H1 (cell line): ENCODE measurements around the gene FBXO5. TPM values are rescaled to one million over a fixed set of nuclear protein-coding genes. Genes with fewer than 3 reads are reported as not detected.
A peak's percentile ranks its signal among the peaks of the same experiment; 100 is the strongest.

ENCODE experiments used
- CBX8 ChIP-seq: fragments of 300-800, 300-1000 bp; sonication (generic); IDR thresholded peaks from 2 replicates; pipeline ENCODE4 v1.7.1; 2016; ENCODE audit warnings: low read depth, low read length, borderline replicate concordance
- CHD7 ChIP-seq: fragments of 300-600 bp; sonication (generic); IDR thresholded peaks from 2 replicates; pipeline ENCODE4 v1.7.1; 2012; ENCODE audit warnings: low read length, moderate library complexity, mild to moderate bottlenecking, inconsistent platforms; ENCODE audit not compliant: insufficient replicate concordance
- CREB1 ChIP-seq: IDR thresholded peaks from 2 replicates; pipeline ENCODE4 v1.6.1; 2012; ENCODE audit warnings: inconsistent platforms
- FOSL1 ChIP-seq: IDR thresholded peaks from 2 replicates; pipeline ENCODE4 v1.6.1; 2011; ENCODE audit warnings: mild to moderate bottlenecking, low read depth, low read length, moderate library complexity; ENCODE audit not compliant: insufficient read depth
- HDAC2 ChIP-seq, 2 experiments: fragments of 300-600 bp in 1 of 2; sonication (generic) in 1 of 2; IDR thresholded peaks; 2 replicates each; pipeline ENCODE4 v1.6.1; 2011 to 2012; ENCODE audit warnings: low read depth in 2 of 2, low read length in 2 of 2, mild to moderate bottlenecking in 2 of 2, moderate library complexity in 2 of 2, borderline replicate concordance in 1 of 2, inconsistent platforms in 1 of 2
- JUND ChIP-seq: IDR thresholded peaks from 2 replicates; pipeline ENCODE4 v1.6.1; 2011; ENCODE audit warnings: mild to moderate bottlenecking, improper control_type of control experiment, low read length
- PHF8 ChIP-seq: fragments of 200-600 bp; sonication (generic); conservative IDR thresholded peaks from 2 replicates; pipeline ENCODE4 v1.7.1; 2012; ENCODE audit warnings: low read depth, mild to moderate bottlenecking, inconsistent platforms, low read length, moderate library complexity
- POU5F1 ChIP-seq: IDR thresholded peaks from 2 replicates; pipeline ENCODE4 v1.6.1; 2011; ENCODE audit warnings: low read depth, mild to moderate bottlenecking, low read length, moderate library complexity
- RAD21 ChIP-seq, 2 experiments: IDR thresholded peaks in 1 of 2; conservative IDR thresholded peaks in 1 of 2; 2 replicates each; pipeline ENCODE4 v1.6.1; 2011; ENCODE audit warnings: low read depth in 2 of 2, low read length in 2 of 2, improper control_type of control experiment in 1 of 2, inconsistent platforms in 1 of 2, mild to moderate bottlenecking in 1 of 2, moderate library complexity in 1 of 2
- ZNF274 ChIP-seq: IDR thresholded peaks from 2 replicates; pipeline ENCODE4 v1.7.0; 2012; ENCODE audit warnings: low read length, borderline replicate concordance; ENCODE audit errors: extremely low read depth
- polyA plus RNA-seq, 7 experiments: library from polyadenylated mRNA; depleted of rRNA in 3 of 7; stranded (reverse) in 5 of 7; unstranded in 2 of 7; fragments of >200 nt in 5 of 7; fragments of 200-250 nt in 2 of 7; gene quantifications; 1 replicate in 5 of 7; 2 replicates in 1 of 7; 4 replicates in 1 of 7; pipeline versions ENCODE4 v1.2.1 to v1.2.3, GENCODE V29; 2011 to 2013; ENCODE audit warnings: missing spikeins in 2 of 7, mixed read lengths in 2 of 7
- total RNA-seq: library from RNA; stranded (reverse); fragmentation: NEBNext Ultra II Directional; extraction: Animal tissue kit (Norgen Biotek cat#: 25700); gene quantifications from 2 replicates; pipeline ENCODE4 v1.2.1, GENCODE V29; 2021

The FBXO5 gene
- total and polyA plus RNA-seq, 2 of the 8 experiments (the other 6 are each of a cell fraction or from before 2014, with no cell fraction given), result 13.7 to 55.1 TPM

GRCh38 chr6:152952866-152953509, 29.9 kb downstream of the FBXO5 start (continued):
- TF ChIP-seq CHD7 (no peak), HDAC2 (IDR thresholded peaks at IDR 0.05; ENCODE audit: borderline replicate concordance in 1 of 2, low read depth in 2 of 2, low read length in 2 of 2) (no peak), ZNF274 (no peak), CBX8 (no peak), POU5F1 (no peak), RAD21 (IDR thresholded peaks at IDR 0.05 in 1 of 2, conservative IDR thresholded peaks at IDR 0.05 in 1 of 2; ENCODE audit: low read depth in 2 of 2, low read length in 2 of 2) (peak; percentile 64 to 72), JUND (no peak), PHF8 (no peak), FOSL1 (no peak), CREB1 (no peak)
